HG02943 (cell line): ENCODE results near the gene DCLK1.

Source experiments
- ATAC-seq: cut with Tn5 transposase; IDR thresholded peaks from one replicate; pipeline ENCODE4 v1.9.1; 2021; ENCODE audit warnings: mild to moderate bottlenecking, low read depth, moderate library complexity; ENCODE audit not compliant: unreplicated experiment

DCLK1 gene

GRCh38 chr13:36057041-36057440, 74.1 kb downstream of the DCLK1 start:
- ATAC-seq, result no peak

DNA sequence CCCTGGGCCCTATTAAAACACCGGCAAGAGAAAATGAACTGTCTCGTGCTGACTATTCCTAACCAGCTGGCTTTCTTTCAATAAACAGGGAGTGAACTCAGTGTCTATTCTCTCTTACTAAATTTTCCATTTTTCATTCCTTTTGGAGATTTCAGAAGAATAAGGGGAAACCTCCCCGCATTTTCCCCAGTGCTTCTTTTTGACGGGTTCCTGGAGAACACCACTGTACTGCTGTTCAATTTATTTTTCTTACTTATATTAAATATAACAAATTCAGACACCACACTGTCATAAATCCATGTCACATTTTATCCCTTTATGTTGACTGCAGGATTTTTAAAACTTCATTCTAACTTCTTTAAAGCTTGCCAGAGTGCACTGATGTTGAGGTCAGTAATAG, 75.8 kb downstream of the DCLK1 start:
- ATAC-seq, result no peak

DNA sequence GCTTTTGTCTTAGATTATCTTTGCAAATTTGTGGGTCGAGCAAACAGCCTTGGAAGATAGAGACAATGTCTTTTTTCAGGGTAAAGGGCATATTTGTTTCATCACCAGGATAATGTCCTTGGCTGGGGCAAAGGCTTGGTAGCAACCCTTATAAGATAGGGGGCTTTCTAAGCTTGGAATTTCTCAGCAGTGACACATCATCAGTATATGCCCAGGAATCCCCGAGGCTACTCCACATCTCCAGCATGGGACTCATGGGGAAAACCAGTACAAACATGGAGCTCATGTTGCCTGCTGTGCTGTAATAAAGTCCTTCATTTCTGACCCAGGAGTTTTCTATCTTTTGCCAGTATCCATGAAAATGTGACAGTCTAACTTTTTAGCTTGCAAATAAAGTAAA, 77.1 kb downstream of the DCLK1 start:
- ATAC-seq, result no peak

GRCh38 chr13:36051082-36051481, 80.1 kb downstream of the DCLK1 start:
- no peak for ATAC-seq

DNA sequence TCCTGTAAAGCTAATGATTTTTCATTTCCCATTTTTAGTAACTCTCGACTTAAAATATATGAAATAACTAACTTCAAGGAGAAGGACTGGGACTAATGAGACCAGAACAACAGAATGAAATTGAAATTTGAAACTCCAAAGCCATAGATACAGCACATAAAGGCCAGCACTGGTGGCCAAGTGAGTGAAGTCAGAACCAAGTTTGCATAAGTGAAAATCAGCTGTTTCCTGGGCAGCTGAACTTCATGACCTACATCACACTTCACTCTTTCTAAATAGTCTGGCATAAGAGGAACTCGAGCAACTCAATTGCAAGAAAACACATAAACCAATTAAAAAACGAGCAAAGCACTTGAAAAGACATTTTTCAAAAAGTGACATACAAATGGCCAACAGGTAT, 84.5 kb downstream of the DCLK1 start:
- ATAC-seq, result no peak

GRCh38 chr13:36038785-36039555, 92.2 kb downstream of the DCLK1 start:
- ATAC-seq, result no peak

DNA sequence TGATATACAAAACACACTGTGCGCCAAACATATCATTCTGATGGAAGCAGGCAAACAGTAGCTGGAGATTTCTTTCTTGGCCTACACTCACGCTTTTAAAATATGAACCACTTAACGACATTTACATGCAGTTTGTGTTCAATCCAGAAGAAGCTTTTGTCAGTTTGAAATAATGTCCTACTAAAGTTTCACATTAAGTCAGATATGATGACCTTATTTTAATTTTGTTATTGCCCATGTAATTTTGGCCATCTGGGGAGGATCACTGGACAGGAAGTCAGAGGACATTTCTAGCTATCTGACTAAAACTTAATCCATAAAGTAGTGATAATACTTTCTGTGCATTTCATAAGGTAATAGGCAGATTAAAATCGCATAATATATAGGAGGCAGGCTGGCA, 98.1 kb downstream of the DCLK1 start:
- no peak for ATAC-seq

DNA sequence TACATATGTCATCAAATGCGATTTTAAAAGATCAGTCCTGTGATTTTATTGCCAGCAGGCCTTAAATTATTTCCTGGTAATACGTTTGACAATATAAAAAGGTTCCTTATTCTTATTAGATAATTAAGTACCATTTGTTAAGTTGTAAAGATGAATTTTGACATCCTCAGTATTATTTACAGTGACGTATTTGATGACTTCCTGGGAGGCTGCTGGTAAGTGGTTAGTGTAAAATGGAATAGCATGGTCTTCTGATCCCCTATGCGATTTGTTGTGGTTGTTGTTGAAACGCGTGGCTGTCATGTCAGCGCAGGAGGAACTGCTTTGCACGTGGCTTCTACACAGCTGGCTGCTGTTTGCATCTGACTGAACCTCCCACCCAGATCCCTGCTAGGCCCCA, 99.7 kb downstream of the DCLK1 start:
- no peak for ATAC-seq

- ATAC-seq, result no peak
Observed at GRCh38 chr13:36030670-36031331, 100.4 kb downstream of the DCLK1 start.

- ATAC-seq, result no peak
Observed at GRCh38 chr13:36029166-36029565, 102.0 kb downstream of the DCLK1 start.

DNA sequence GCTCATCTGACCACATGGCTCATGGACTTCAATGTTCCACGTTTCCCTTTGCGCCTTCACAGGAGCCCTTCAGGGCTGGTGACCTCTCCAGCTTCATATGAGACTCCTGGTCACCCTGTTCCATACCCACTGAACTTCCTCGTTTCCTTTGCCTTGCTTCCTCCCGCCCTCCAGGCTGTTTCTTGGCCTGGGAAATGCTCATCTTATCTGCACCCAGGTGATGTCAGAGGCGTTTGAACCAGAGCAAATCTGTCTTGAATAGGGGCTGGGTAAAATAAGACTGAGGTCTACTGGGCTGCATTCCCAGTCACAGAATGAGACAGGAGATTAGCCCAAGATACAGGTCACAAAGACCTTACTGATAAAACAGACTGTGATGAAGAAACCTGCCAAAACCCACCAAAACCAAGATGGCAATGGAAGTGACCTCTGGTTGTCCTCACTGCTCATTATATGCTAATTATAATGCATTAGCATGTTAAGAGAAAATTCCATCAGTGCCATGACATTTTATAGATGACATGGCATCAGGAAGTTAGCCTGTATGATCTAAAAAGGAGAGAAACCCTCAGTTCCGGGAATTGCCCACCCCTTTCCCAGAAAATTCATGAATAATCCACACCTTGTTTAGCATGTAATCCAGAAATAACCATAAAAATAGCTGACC, 102.7 kb downstream of the DCLK1 start:
- ATAC-seq, result no peak

- no peak for ATAC-seq
Observed at GRCh38 chr13:36026531-36026930, 104.7 kb downstream of the DCLK1 start.

GRCh38 chr13:36014763-36015162, 116.4 kb downstream of the DCLK1 start:
- ATAC-seq, result no peak

GRCh38 chr13:36006894-36007675, 124.1 kb downstream of the DCLK1 start:
- ATAC-seq, result no peak

- no peak for ATAC-seq
Observed at GRCh38 chr13:36006347-36006746, 124.8 kb downstream of the DCLK1 start.

DNA sequence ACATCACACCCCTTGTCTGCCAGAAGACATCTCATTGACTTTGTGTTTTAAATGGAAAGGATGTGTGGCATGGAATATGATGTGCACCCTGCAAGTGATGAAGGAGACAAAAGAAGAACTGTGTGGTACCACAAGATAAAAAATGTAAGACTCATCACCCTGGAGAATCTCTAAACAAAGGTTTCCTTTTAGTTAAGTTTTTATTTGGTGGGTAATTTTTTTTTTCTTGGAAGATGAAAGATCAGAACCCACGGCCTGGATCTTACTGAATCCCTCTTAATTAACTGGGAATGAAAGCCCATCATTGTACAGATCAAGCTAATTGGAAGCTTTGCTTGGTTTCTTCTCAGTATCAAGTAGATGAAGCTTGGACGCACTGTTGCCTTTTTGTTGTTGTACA, 129.6 kb downstream of the DCLK1 start:
- ATAC-seq, result no peak

DNA sequence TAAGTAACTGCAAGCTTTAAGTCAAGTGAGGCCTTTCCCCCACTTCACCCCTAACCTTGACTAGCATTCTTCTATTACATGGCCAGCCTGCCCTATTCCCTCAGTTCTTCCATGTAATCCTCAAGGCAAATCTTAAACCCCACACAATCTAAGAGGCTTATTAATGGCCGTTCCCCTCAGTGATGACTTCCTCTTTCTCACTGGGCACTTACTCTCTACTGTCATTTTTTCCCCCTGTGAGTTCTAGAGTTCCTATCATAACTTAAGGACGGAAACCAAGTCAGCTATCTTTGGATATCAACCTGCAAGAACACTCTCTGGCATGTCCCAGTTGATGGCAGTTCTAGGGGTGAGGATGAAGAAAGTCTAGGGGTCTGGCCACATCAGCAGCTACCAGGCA, 131.2 kb downstream of the DCLK1 start:
- ATAC-seq, result no peak

DNA sequence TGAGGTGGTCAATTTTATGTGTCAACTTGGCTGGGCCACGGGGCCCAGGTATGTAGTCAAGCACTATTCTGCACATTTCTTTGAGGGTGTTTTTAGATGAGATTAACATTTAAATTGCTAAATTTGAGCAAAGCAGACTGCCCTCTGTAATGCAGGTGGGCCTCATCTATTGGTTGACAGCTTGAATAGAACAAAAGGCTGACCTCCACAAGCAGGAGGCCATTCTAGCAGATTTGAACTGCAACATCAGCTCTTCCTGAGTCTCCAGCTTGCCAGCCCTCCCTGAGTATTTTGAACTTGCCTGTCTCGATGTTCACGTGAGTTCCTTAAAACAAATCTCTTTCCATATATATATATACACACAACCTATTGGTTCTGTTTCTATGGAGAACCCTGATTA, 134.8 kb downstream of the DCLK1 start:
- ATAC-seq, result no peak

- no peak for ATAC-seq
Observed at GRCh38 chr13:35995136-35995535, 136.0 kb downstream of the DCLK1 start.

GRCh38 chr13:35994131-35994966, 136.8 kb downstream of the DCLK1 start:
- ATAC-seq, result no peak
